Sigmoid colon (tissue), 7 donors: Measurements from ENCODE around the gene RAB4B. TPM values are rescaled to one million over a fixed set of nuclear protein-coding genes. Genes with fewer than 3 reads are reported as not detected.
A peak's percentile ranks its signal among the peaks of the same experiment; 100 is the strongest.

Source experiments
- DNase-seq: peaks from one replicate; pipeline ENCODE4 v3.0.0-alpha.2; 2019
- H3K27ac ChIP-seq, 4 donors: fragments of 200-600 bp; sonication (generic); one replicate each; pipeline ENCODE4 v1.5.1; 2016 to 2019; ENCODE audit warnings: mild to moderate bottlenecking in 1 of 4
- H3K27me3 ChIP-seq, 3 donors: fragments of 200-600 bp; sonication (generic); one replicate each; pipeline ENCODE4 v1.5.1; 2019; ENCODE audit warnings: mild to moderate bottlenecking in 1 of 3
- H3K36me3 ChIP-seq, 4 donors: fragments of 200-600 bp; sonication (generic); one replicate each; pipeline ENCODE4 v1.5.1; 2016 to 2019
- H3K4me1 ChIP-seq, 4 donors: fragments of 200-600 bp; sonication (generic); one replicate each; pipeline ENCODE4 v1.5.1; 2017 to 2019
- H3K4me3 ChIP-seq, 4 donors: fragments of 200-600 bp; sonication (generic); one replicate each; pipeline ENCODE4 v1.5.1; 2017 to 2019; ENCODE audit warnings: mild to moderate bottlenecking in 2 of 4, moderate library complexity in 1 of 4
- H3K9me3 ChIP-seq, 4 donors: fragments of 200-600 bp in 3 of 4; sonication (generic) in 3 of 4; one replicate each; pipeline versions ENCODE4 v1.5.1 to v1.6.1; 2013 to 2019
- CTCF ChIP-seq, 4 experiments: fragments of 450-650 bp in 3 of 4; fragments of 200-600 bp in 1 of 4; IDR thresholded peaks; one replicate each; pipeline ENCODE4 v1.5.1; 2016 to 2019; ENCODE audit warnings: antibody characterized with exemption in 4 of 4, mild to moderate bottlenecking in 3 of 4, moderate library complexity in 2 of 4
- EP300 ChIP-seq, 4 donors: sonication (generic); formaldehyde crosslinking; IDR thresholded peaks; one replicate each; pipeline ENCODE4 v1.6.1; 2017; ENCODE audit warnings: antibody characterized with exemption in 4 of 4
- POLR2A ChIP-seq, 2 donors: fragments of 450-650 bp; IDR thresholded peaks; one replicate each; pipeline ENCODE4 v1.6.1; 2016; ENCODE audit warnings: antibody characterized with exemption in 2 of 2, mild to moderate bottlenecking in 2 of 2, moderate library complexity in 2 of 2
- POLR2AphosphoS5 ChIP-seq, 4 donors: sonication (generic); formaldehyde crosslinking; IDR thresholded peaks; one replicate each; pipeline ENCODE4 v1.6.1; 2017; ENCODE audit warnings: antibody characterized with exemption in 4 of 4
- WGBS, 2 donors: extraction: QIAGEN DNeasy Blood & Tissue Kit; methylation state at CpG; one replicate each; pipeline ENCODE4 v1.1.7; 2013; 5-methylcytosine and 5-hydroxymethylcytosine counted together
- intact Hi-C: fragments of 100-400 bp; cut with DNase I; formaldehyde crosslinking; loops from one replicate; pipeline ENCODE4 v1.15.1; 2023
- polyA plus RNA-seq, 3 donors: library from polyadenylated mRNA; stranded (reverse); fragments of 200-250 nt; gene quantifications; one replicate each; pipeline ENCODE4 v1.2.3, GENCODE V29; 2013
- total RNA-seq, 4 donors: library from RNA; depleted of rRNA; stranded (reverse); fragments of >200 nt; gene quantifications; one replicate each; pipeline ENCODE4 v1.1.0, GENCODE V29; 2016
- donor health status: healthy with polysubstance abuse.
- donor health status: Bipolar disorder and iron deficiency.
- donor health status: healthy.

Gene RAB4B
- total and polyA plus RNA-seq, 7 donors, result 15.6 to 76.5 (median 21.3) TPM

- 0% methylated on average over 10 of the region's 10 CpGs for WGBS, 2 donors
Observed at GRCh38 chr19:40777645-40777936, 456 bp upstream of the RAB4B start.

GRCh38 chr19:40778706-40779284 is 748 bp downstream of the RAB4B start:
- Histone ChIP-seq H3K36me3 (peaks cover 0 to 3% (median 0%) of the 10 kb centered on the region in 4 donors), H3K4me1 (peaks cover 0 to 22% (median 14%) of the 10 kb centered on the region in 4 donors), H3K27ac (peak overlapping the region; percentile 94 to 99 (median 96)), H3K27me3 (no peaks in the 10 kb centered on the region), H3K4me3 (peak overlapping the region; percentile 63 to 80 (median 68)), H3K9me3 (no peaks in the 10 kb centered on the region)
- WGBS, 2 donors, result 15 to 16% methylated on average over 7 of the region's 7 CpGs
- intact Hi-C loops, result loop anchor here (2.0 kb wide), 2 partner anchors 20 to 40 kb away; partner anchors contain the start of gene EGLN2
- no peak for DNase-seq
- TF ChIP-seq EP300 (IDR thresholded peaks at IDR 0.05), result no peak
- no peak for TF ChIP-seq CTCF (IDR thresholded peaks at IDR 0.05)
- TF ChIP-seq POLR2A (IDR thresholded peaks at IDR 0.05), result no peak
- no peak for TF ChIP-seq POLR2AphosphoS5 (IDR thresholded peaks at IDR 0.05)

More at GRCh38 chr19:40777645-40777936, 456 bp upstream of the RAB4B start:
- peak overlapping the region; percentile 94 to 99 (median 96) for H3K27ac ChIP-seq
- no peak for DNase-seq
- peak overlapping the region; percentile 63 to 80 (median 68) for H3K4me3 ChIP-seq
- no peaks in the 10 kb centered on the region for H3K36me3 ChIP-seq
- TF ChIP-seq EP300 (IDR thresholded peaks at IDR 0.05) (no peak), POLR2A (IDR thresholded peaks at IDR 0.05) (no peak), CTCF (IDR thresholded peaks at IDR 0.05) (peak in 1 of 4 experiments; percentile 15)
- H3K27me3 ChIP-seq, result no peaks in the 10 kb centered on the region
- H3K4me1 ChIP-seq, result peaks cover 0 to 22% (median 14%) of the 10 kb centered on the region in 4 donors
- no peaks in the 10 kb centered on the region for H3K9me3 ChIP-seq
- intact Hi-C loops, result no loop called here

GRCh38 chr19:40780582-40780981 is 2.5 kb downstream of the RAB4B start:
- H3K9me3 ChIP-seq, result no peaks in the 10 kb centered on the region
- peaks cover 0 to 12% (median 0%) of the 10 kb centered on the region in 4 donors for H3K36me3 ChIP-seq
- H3K4me3 ChIP-seq, result no peak overlapping the region
- intact Hi-C loops, result no loop called here
- no peak overlapping the region for H3K27ac ChIP-seq
- no peaks in the 10 kb centered on the region for H3K27me3 ChIP-seq
- 95 to 97% methylated on average over 5 of the region's 5 CpGs for WGBS, 2 donors
- peaks cover 0 to 22% (median 14%) of the 10 kb centered on the region in 4 donors for H3K4me1 ChIP-seq
- no peak for TF ChIP-seq EP300 (IDR thresholded peaks at IDR 0.05)
- TF ChIP-seq POLR2A (IDR thresholded peaks at IDR 0.05), result no peak
- no peak for TF ChIP-seq CTCF (IDR thresholded peaks at IDR 0.05)
- TF ChIP-seq POLR2AphosphoS5 (IDR thresholded peaks at IDR 0.05), result no peak
- no peak for DNase-seq

- intact Hi-C loops, result no loop called here
Observed at GRCh38 chr19:40781140-40781539, 3.1 kb downstream of the RAB4B start.

More at GRCh38 chr19:40781140-40781539, 3.1 kb downstream of the RAB4B start:
- Histone ChIP-seq H3K4me3 (no peak overlapping the region), H3K9me3 (no peaks in the 10 kb centered on the region), H3K27ac (no peak overlapping the region), H3K4me1 (peaks cover 0 to 22% (median 14%) of the 10 kb centered on the region in 4 donors), H3K36me3 (peaks cover 0 to 12% (median 0%) of the 10 kb centered on the region in 4 donors), H3K27me3 (no peaks in the 10 kb centered on the region)
- TF ChIP-seq POLR2AphosphoS5 (IDR thresholded peaks at IDR 0.05), result no peak
- TF ChIP-seq CTCF (IDR thresholded peaks at IDR 0.05), result no peak
- no peak for TF ChIP-seq POLR2A (IDR thresholded peaks at IDR 0.05)
- TF ChIP-seq EP300 (IDR thresholded peaks at IDR 0.05), result no peak
- no peak for DNase-seq
- WGBS, 2 donors, result 94 to 96% methylated on average over 7 of the region's 7 CpGs
